GM19395 (cell line): ENCODE measurements around the gene GGA3.

Experiments used
- ATAC-seq: cut with Tn5 transposase; IDR thresholded peaks from one replicate; pipeline ENCODE4 v1.9.1; 2021; ENCODE audit warnings: mild to moderate bottlenecking, moderate library complexity; ENCODE audit not compliant: unreplicated experiment

The GGA3 gene

GRCh38 chr17:75249564-75249963 is 11.8 kb downstream of the GGA3 start:
- no peak for ATAC-seq

GRCh38 chr17:75246404-75246803 is 15.0 kb downstream of the GGA3 start:
- ATAC-seq, result no peak

- no peak for ATAC-seq
Observed at GRCh38 chr17:75245011-75245410, 16.4 kb downstream of the GGA3 start.

DNA sequence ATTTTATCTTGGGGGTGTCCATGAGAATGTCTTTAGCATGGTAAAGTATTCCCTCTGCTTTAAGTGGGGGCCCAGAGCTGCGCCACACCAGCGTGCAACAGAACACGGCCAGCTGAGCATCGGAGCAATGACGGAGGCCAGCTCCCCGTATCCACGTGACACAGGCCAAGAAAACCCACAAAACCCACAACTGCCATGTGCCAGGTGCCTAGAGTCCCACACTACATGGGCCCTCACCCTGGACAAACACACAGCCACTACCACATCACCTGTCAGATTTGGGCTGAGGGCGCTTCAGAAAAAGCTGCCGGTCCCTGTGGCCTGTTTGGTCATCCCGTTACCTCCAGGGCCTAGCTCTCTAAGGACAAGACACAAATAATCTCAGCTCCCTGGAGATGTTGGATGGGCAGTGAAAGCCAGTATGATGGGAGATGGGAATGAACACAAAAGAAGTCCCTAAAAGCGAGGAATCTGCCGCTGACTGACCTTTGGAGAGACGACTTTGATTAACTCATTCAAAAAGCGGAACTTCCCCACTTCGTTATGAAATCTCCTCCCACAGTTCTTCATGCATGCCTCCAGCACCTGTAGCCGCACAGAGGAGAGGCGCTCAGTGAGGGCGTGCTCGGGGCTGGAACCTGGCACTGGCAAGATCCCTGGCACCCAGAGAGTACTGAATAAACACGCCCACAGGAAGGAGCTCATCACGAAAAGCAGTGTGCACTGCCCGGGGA is 17.1 kb downstream of the GGA3 start:
- ATAC-seq, result no peak

GRCh38 chr17:75242461-75243042 is 18.9 kb downstream of the GGA3 start:
- no peak for ATAC-seq

DNA sequence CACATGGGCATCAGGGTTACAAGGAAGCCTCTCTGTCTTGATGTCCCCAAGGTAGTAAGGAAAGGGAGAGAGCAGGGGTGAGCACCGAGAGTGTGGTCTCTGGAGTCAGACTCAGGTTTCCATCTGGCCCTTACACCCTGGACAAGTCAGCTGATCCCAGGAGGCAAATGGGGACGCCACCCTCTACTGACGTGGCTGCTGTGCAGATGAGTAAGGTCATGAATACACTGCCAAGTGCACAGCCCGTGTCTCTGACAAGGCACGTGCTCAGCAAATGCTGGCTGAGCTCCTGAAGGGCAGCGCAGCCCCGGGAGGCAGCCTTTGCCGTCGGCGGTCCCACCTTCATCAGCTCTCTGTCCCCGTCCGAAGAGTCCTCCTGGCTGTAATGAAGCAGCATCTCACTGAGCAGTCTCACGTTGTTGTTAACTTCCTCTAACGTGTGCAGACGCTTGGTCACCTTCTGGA is 19.4 kb downstream of the GGA3 start:
- ATAC-seq, result no peak

- no peak for ATAC-seq
Observed at GRCh38 chr17:75241502-75241901, 19.9 kb downstream of the GGA3 start.

- ATAC-seq, result no peak
Observed at GRCh38 chr17:75241143-75241430, 20.3 kb downstream of the GGA3 start.

DNA sequence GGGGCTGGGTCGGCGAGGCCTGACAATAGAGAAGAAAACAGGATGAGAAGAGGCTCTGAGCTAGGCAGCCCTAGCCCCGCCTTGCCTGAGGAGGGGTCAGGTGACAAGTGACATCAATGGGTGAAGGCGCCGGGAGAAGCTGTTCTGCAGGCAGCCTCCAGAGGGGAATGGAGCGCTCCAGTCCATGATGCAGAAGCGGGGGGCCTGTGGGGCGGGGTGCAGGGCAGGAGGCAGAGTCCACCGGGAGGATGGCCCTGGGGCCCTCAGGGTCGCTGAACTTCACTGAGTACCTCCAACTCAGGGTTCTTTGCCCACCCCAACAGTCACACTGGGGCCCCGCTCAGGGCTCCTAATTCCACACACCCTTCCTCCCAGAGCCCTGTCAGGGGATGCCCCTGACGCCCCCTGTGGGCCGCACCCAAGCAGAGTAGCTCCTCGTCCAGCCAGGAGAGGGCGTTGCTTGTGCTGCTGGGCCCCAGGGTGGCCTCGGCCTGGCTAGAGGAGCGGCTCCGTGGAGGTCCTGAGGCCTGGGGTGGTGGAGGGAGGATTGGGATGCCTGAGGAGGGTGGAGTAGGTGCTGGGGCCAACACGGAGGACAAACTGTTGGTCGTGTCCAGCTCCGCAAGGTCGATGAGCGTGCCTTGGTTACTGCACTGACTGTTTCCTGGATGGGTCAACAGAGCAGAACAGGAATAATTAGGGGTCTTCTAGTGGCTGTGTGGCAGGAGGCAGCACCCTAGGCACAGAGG is 20.8 kb downstream of the GGA3 start:
- no peak for ATAC-seq

- no peak for ATAC-seq
Observed at GRCh38 chr17:75239778-75240393, 21.5 kb downstream of the GGA3 start.

- ATAC-seq, result no peak
Observed at GRCh38 chr17:75239214-75239613, 22.2 kb downstream of the GGA3 start.

DNA sequence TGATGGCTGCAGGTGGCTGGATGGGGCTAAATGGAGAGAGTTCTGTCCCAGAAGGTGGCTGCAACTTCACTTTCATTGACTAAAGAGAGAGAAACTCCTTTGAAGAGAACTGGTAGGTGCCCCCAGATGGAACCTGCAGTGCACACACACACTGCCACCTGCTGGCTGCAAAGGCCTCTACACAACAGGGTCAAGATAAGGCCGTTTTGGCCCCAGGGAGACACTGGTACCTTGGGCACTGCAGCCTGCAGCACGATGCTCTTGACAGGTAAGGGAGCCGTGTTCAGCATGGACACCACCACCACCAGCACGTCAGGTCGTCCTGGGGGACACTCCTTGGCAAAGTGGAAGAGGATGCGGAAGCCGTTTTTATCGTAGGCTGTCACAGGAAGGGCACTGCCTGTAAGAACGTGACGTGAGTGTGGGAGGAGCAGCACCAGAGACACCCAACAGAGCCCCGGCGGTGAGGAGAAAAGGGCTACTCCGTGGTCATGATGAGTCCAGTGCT is 22.7 kb downstream of the GGA3 start:
- no peak for ATAC-seq

DNA sequence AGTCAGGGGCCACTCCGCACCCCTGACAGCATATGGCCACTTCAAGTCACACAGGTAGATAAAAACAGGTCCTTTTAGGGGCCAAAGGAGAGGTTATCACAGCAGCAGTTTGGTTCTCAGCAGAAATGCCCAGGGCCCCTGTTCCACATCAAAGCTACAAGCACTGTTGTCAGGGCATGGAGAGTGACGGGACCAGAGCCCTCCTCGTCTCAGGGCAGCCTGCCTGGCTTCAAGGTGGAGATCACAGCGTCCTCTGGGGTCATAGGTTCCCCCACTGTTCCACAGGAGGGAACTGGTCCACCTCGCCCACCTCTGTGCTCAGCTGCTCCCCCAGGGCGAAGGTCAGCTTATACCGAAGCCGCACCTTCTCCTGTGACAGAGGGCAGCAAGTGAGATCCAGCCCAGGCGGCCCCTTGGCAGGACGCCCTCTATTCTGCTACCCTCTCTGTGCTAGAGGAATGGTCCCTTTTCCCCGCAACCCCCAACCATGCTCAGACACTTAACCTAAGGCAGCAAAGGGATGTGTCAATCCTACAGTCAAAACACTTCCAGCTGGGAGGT is 23.3 kb downstream of the GGA3 start:
- ATAC-seq, result no peak

- no peak for ATAC-seq
Observed at GRCh38 chr17:75237100-75238014, 24.0 kb downstream of the GGA3 start.

DNA sequence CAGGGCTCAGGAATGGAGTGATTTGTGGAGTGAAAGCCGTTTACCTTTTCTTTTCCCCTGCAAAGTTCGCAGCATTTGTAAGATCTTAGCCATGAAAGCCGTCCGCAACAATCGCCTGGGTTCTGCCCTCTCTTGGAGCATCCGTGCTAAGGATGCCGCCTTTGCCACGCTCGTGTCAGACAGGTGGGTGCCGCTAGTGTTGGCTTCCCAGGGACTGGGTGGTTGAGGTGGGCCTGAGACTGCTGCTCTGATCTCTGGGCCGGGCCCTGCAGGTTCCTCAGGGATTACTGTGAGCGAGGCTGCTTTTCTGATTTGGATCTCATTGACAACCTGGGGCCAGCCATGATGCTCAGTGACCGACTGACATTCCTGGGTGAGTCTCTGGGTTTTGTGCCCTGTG is 28.6 kb downstream of the GGA3 start:
- ATAC-seq, result no peak

DNA sequence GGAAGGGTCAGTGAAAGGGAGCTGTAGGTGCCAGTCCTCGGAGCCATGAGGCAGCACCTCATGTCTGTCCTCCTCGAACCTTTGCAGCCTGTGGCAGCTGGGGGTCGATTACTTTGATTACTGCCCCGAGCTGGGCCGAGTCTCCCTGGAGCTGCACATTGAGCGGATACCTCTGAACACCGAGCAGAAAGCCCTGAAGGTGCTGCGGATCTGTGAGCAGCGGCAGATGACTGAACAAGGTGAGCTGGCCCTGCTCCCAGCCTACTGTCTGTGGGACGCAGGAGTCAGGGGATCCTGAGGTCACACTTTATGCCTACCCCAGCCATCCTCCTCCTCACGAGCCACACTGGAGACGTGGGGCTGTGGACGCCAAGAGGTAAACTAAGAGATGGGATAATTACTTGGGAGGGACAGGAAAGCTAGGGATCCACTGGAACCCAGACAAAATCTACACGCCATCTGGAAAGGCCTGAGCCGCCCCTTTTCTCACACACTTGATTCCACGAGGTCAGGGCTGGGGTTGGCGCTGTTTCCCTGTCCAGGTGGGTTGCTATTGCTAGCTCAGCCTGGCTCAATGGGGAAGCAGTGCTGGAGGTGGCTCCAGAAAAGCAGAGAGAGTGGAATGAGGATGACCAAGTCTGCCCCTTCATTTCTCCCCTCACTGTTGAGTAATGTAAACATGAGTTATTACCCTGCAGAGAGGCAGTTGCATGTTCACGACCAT is 29.5 kb downstream of the GGA3 start:
- no peak for ATAC-seq

DNA sequence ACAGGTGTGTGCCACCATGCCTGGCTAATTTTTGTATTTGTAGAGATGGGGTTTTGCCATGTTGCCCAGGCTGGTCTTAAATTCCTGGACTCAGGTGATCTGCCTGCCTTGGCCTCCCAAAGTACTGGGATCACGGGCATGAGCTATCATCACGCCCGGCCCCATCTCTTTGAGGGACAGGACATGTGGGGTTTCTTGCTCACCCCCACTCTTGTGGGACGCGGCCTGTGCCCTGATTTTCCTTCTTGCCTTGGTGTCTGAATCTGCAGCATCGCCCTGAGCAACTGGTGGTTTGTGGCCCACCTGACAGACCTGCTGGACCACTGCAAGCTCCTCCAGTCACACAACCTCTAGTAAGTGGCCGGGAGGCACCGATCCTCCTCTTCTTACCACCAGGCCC is 30.3 kb downstream of the GGA3 start:
- ATAC-seq, result no peak

- ATAC-seq, result no peak
Observed at GRCh38 chr17:75228847-75229246, 32.6 kb downstream of the GGA3 start.

- no peak for ATAC-seq
Observed at GRCh38 chr17:75228305-75228704, 33.1 kb downstream of the GGA3 start.

DNA sequence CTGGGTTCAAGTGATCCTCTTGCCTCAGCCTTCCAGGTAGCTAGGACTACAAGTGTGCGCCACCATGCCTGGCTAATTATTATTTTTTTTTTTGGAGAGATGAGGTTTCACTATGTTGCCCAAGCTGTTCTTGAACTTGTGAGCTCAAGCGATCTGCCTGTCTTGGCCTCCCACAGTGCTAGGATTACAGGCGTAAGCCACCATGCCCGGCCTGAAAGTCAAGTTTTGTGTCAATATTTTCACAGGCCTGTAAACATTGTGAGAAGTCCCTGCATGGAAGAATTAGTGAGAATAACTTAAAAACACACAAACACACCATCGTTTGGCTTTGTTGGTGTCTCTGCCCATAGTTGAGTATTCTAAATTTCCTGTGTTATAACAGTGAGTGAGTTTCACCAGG is 33.7 kb downstream of the GGA3 start:
- no peak for ATAC-seq
